H9 (cell line): ENCODE measurements around the gene DMRTB1. TPM values are rescaled to one million over a fixed set of nuclear protein-coding genes. Genes with fewer than 3 reads are reported as not detected.

Experiments used
- DNase-seq: peaks from one replicate; pipeline ENCODE4 v3.0.0-alpha.2; 2017
- H2AFZ ChIP-seq: one replicate; pipeline ENCODE4 v1.6.1; 2013; ENCODE audit warnings: mild to moderate bottlenecking, low read length, control low read depth, moderate library complexity
- H2AK5ac ChIP-seq: 2 replicates; pipeline ENCODE4 v1.6.1; 2013; ENCODE audit warnings: low read length, control low read depth, mixed read lengths; ENCODE audit not compliant: insufficient read length
- H2BK120ac ChIP-seq: one replicate; pipeline ENCODE4 v1.6.1; 2013; ENCODE audit warnings: low read depth, mild to moderate bottlenecking, low read length, control low read depth, inconsistent platforms; ENCODE audit not compliant: poor library complexity, severe bottlenecking
- H2BK12ac ChIP-seq: 2 replicates; pipeline ENCODE4 v1.6.1; 2013; ENCODE audit warnings: low read length, control low read depth, mixed read lengths, low read depth; ENCODE audit not compliant: insufficient read length
- H2BK15ac ChIP-seq: 2 replicates; pipeline ENCODE4 v1.6.1; 2013; ENCODE audit warnings: low read depth, low read length, control low read depth
- H2BK20ac ChIP-seq: one replicate; pipeline ENCODE4 v1.6.1; 2013; ENCODE audit warnings: low read depth, mild to moderate bottlenecking, low read length, control low read depth, inconsistent platforms; ENCODE audit not compliant: poor library complexity, severe bottlenecking
- H2BK5ac ChIP-seq: 2 replicates; pipeline ENCODE4 v1.6.1; 2013; ENCODE audit warnings: low read length, control low read depth, mixed read lengths; ENCODE audit not compliant: insufficient read length
- H3K14ac ChIP-seq: 2 replicates; pipeline ENCODE4 v1.6.1; 2013; ENCODE audit warnings: low read length, control low read depth; ENCODE audit not compliant: insufficient read depth
- H3K18ac ChIP-seq: 2 replicates; pipeline ENCODE4 v1.6.1; 2013; ENCODE audit warnings: low read depth, mild to moderate bottlenecking, mixed read lengths, low read length, control low read depth; ENCODE audit not compliant: insufficient read length
- H3K23ac ChIP-seq: 2 replicates; pipeline ENCODE4 v1.6.1; 2013; ENCODE audit warnings: low read length, control low read depth, mixed read lengths, low read depth; ENCODE audit not compliant: insufficient read length
- H3K23me2 ChIP-seq: 2 replicates; pipeline ENCODE4 v1.6.1; 2013; ENCODE audit warnings: low read depth, mild to moderate bottlenecking, mixed read lengths, low read length, control low read depth; ENCODE audit not compliant: insufficient read length, poor library complexity, severe bottlenecking
- H3K27ac ChIP-seq: 2 replicates; pipeline ENCODE4 v1.5.1; 2013; ENCODE audit warnings: low read length, control low read depth, mixed read lengths, low read depth; ENCODE audit not compliant: insufficient read length
- H3K27me3 ChIP-seq: 2 replicates; pipeline ENCODE4 v1.6.1; 2013; ENCODE audit warnings: low read length, control low read depth, inconsistent platforms; ENCODE audit not compliant: insufficient read depth
- H3K4ac ChIP-seq: 2 replicates; pipeline ENCODE4 v1.6.1; 2013; ENCODE audit warnings: low read depth, mild to moderate bottlenecking, control low read depth, inconsistent platforms, low read length, moderate library complexity
- H3K4me1 ChIP-seq: 2 replicates; pipeline ENCODE4 v1.6.1; 2013; ENCODE audit warnings: low read length, control low read depth, inconsistent platforms; ENCODE audit not compliant: insufficient read depth
- H3K4me2 ChIP-seq: 2 replicates; pipeline ENCODE4 v1.6.1; 2013; ENCODE audit warnings: low read length, control low read depth, mixed read lengths; ENCODE audit not compliant: insufficient read length, insufficient read depth
- H3K56ac ChIP-seq: 2 replicates; pipeline ENCODE4 v1.6.1; 2013; ENCODE audit warnings: low read depth, mild to moderate bottlenecking, mixed read lengths, low read length, control low read depth; ENCODE audit not compliant: insufficient read length
- H3K79me1 ChIP-seq: 2 replicates; pipeline ENCODE4 v1.6.1; 2013; ENCODE audit warnings: low read depth, mild to moderate bottlenecking, moderate library complexity, low read length, control low read depth, inconsistent platforms; ENCODE audit not compliant: insufficient read depth, poor library complexity, severe bottlenecking
- H3K79me2 ChIP-seq: 2 replicates; pipeline ENCODE4 v1.6.1; 2013; ENCODE audit warnings: low read length, control low read depth, inconsistent platforms; ENCODE audit not compliant: insufficient read depth
- H3K9ac ChIP-seq: 2 replicates; pipeline ENCODE4 v1.6.1; 2013; ENCODE audit warnings: low read length, control low read depth, mixed read lengths; ENCODE audit not compliant: insufficient read length; ENCODE audit errors: extremely low read depth
- H3K9me3 ChIP-seq: one replicate; pipeline ENCODE4 v1.6.1; 2013; ENCODE audit warnings: low read depth, low read length, inconsistent platforms; ENCODE audit not compliant: control insufficient read depth
- H3T11ph ChIP-seq: one replicate; pipeline ENCODE4 v1.6.1; 2013; ENCODE audit warnings: mild to moderate bottlenecking, low read length, control low read depth, inconsistent platforms
- H4K20me1 ChIP-seq: one replicate; pipeline ENCODE4 v1.6.1; 2013; ENCODE audit not compliant: control insufficient read depth, insufficient read length, insufficient read depth
- H4K5ac ChIP-seq: 2 replicates; pipeline ENCODE4 v1.6.1; 2013; ENCODE audit warnings: low read depth, mild to moderate bottlenecking, mixed read lengths, low read length, control low read depth; ENCODE audit not compliant: insufficient read length
- H4K8ac ChIP-seq: replicated peaks from 2 replicates; pipeline ENCODE4 v1.6.1; 2013; ENCODE audit warnings: low read length, control low read depth, mixed read lengths, low read depth; ENCODE audit not compliant: insufficient read length
- H4K91ac ChIP-seq: 2 replicates; pipeline ENCODE4 v1.6.1; 2013; ENCODE audit warnings: low read depth, mild to moderate bottlenecking, moderate library complexity, mixed read lengths, low read length, control low read depth; ENCODE audit not compliant: insufficient read length
- H3K27ac Mint-ChIP-seq, 3 experiments: 2 replicates in 2 of 3; 3 replicates in 1 of 3; pipeline ENCODE4 v1.8.0; 2020 to 2021; ENCODE audit warnings: mixed read lengths in 3 of 3, mild to moderate bottlenecking in 1 of 3, moderate library complexity in 1 of 3
- H3K27me3 Mint-ChIP-seq: 2 replicates; pipeline ENCODE4 v1.8.0; 2021; ENCODE audit warnings: low read depth, mild to moderate bottlenecking, moderate library complexity, mixed read lengths
- H3K36me3 Mint-ChIP-seq, 3 experiments: 2 replicates in 2 of 3; 3 replicates in 1 of 3; pipeline ENCODE4 v1.8.0; 2020 to 2021; ENCODE audit warnings: low read depth in 3 of 3, mixed read lengths in 3 of 3; ENCODE audit not compliant: insufficient read depth in 1 of 3
- H3K4me1 Mint-ChIP-seq, 2 experiments: 2 replicates each; pipeline ENCODE4 v1.8.0; 2020; ENCODE audit warnings: mixed read lengths in 2 of 2
- H3K4me3 Mint-ChIP-seq, 2 experiments: 2 replicates in 1 of 2; 3 replicates in 1 of 2; pipeline ENCODE4 v1.8.0; 2020 to 2021; ENCODE audit warnings: mild to moderate bottlenecking in 2 of 2, mixed read lengths in 2 of 2, moderate library complexity in 1 of 2
- H3K9me3 Mint-ChIP-seq, 2 experiments: 2 replicates in 1 of 2; 3 replicates in 1 of 2; pipeline ENCODE4 v1.8.0; 2020; ENCODE audit warnings: mild to moderate bottlenecking in 2 of 2, mixed read lengths in 2 of 2, moderate library complexity in 1 of 2
- CTCF ChIP-seq: fragments of 200-600 bp; sonication (generic); conservative IDR thresholded peaks from 3 replicates; pipeline ENCODE4 v1.8.0; 2021; ENCODE audit warnings: antibody characterized with exemption, mild to moderate bottlenecking
- WGBS: extraction: QIAGEN DNeasy Blood & Tissue Kit; methylation state at CpG from one replicate; pipeline ENCODE4 v1.1.7; 2013; ENCODE audit warnings: missing lambda C conversion rate, low lambda C conversion rate, mixed read lengths; ENCODE audit not compliant: insufficient read length; ENCODE audit errors: extremely low coverage; 5-methylcytosine and 5-hydroxymethylcytosine counted together
- total RNA-seq: library from RNA; stranded (reverse); gene quantifications from 2 replicates; pipeline ENCODE4 v1.2.1, GENCODE V29; 2021

DMRTB1 gene
- total RNA-seq, 1 experiment from 2014 or later, result not detected

GRCh38 chr1:53461323-53462044 lies 2.3 kb downstream of the DMRTB1 start:
- no peak overlapping the region for H4K91ac ChIP-seq
- H3K4me2 ChIP-seq, result no peak overlapping the region
- no CpG with 5 or more reads among the region's 25 CpGs for WGBS
- no peak overlapping the region for H2AFZ ChIP-seq
- no peak overlapping the region for H2BK5ac ChIP-seq
- H3K9me3 Mint-ChIP-seq, result no peaks in the 10 kb centered on the region
- H3K4me3 Mint-ChIP-seq, result no peak overlapping the region
- H2AK5ac ChIP-seq, result no peak overlapping the region
- no peaks in the 10 kb centered on the region for H3K27me3 ChIP-seq
- H4K20me1 ChIP-seq, result no peaks in the 10 kb centered on the region
- no peaks in the 10 kb centered on the region for H3K9me3 ChIP-seq
- H3K23ac ChIP-seq, result no peak overlapping the region
- H3K27ac ChIP-seq, result no peak overlapping the region
- no peak overlapping the region for H3K9ac ChIP-seq
- no peak for TF ChIP-seq CTCF
- no peak overlapping the region for H3T11ph ChIP-seq
- H3K56ac ChIP-seq, result no peak overlapping the region
- no peak overlapping the region for H2BK12ac ChIP-seq
- no peak overlapping the region for H3K4ac ChIP-seq
- no peak overlapping the region for H4K5ac ChIP-seq
- no peak overlapping the region for H2BK15ac ChIP-seq
- H3K79me2 ChIP-seq, result no peaks in the 10 kb centered on the region
- H3K79me1 ChIP-seq, result no peaks in the 10 kb centered on the region
- H3K27ac Mint-ChIP-seq, result no peak overlapping the region
- no peaks in the 10 kb centered on the region for H3K23me2 ChIP-seq
- H2BK20ac ChIP-seq, result no peak overlapping the region
- no peak overlapping the region for H3K14ac ChIP-seq
- peaks cover 19% of the 10 kb centered on the region for H3K27me3 Mint-ChIP-seq
- peaks cover 5 to 7% of the 10 kb centered on the region in 2 experiments; a peak in 3 of 4 replicates for H3K4me1 Mint-ChIP-seq
- no peak for DNase-seq
- no peak overlapping the region for H3K18ac ChIP-seq
- no peak overlapping the region for H2BK120ac ChIP-seq
- H3K4me1 ChIP-seq, result no peaks in the 10 kb centered on the region
- no peak overlapping the region for H4K8ac ChIP-seq
- no peaks in the 10 kb centered on the region for H3K36me3 Mint-ChIP-seq
